HG02759 (cell line): ENCODE data around the gene ASB4.

Experiments
- ATAC-seq: cut with Tn5 transposase; IDR thresholded peaks from one replicate; pipeline ENCODE4 v1.9.1; 2021; ENCODE audit warnings: mild to moderate bottlenecking, moderate library complexity; ENCODE audit not compliant: unreplicated experiment

ASB4 gene

GRCh38 chr7:95525503-95525902 lies 39.8 kb downstream of the ASB4 start:
- ATAC-seq: no peak

DNA sequence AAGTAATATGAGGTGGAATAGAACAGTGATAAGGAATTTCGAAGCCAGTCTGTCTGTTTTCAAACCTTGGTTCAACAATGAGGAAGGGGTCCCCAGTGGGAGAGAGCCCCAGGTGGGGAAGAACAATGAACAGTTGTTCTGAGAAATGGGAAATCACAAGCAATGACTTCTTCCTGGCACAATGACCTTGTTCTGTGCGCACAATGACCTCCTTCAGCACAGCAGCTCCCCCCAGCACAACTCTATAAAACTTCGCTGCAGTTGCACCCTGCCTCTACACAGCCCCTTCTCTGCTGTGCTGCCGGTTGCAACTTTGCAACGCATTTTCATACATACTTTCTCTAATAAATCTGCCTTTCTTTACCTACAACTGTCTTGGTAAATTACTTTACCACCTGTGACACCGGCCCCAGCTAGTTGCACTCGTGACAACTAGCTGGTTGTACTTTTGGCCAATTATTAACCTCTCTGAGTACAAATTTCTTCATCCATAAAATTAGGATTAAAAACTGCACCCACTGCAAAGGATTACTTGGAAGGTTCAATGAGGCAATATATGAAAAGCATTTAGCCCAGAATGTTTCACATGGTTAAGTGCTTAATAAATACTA lies 40.5 kb downstream of the ASB4 start:
- no peak for ATAC-seq

DNA sequence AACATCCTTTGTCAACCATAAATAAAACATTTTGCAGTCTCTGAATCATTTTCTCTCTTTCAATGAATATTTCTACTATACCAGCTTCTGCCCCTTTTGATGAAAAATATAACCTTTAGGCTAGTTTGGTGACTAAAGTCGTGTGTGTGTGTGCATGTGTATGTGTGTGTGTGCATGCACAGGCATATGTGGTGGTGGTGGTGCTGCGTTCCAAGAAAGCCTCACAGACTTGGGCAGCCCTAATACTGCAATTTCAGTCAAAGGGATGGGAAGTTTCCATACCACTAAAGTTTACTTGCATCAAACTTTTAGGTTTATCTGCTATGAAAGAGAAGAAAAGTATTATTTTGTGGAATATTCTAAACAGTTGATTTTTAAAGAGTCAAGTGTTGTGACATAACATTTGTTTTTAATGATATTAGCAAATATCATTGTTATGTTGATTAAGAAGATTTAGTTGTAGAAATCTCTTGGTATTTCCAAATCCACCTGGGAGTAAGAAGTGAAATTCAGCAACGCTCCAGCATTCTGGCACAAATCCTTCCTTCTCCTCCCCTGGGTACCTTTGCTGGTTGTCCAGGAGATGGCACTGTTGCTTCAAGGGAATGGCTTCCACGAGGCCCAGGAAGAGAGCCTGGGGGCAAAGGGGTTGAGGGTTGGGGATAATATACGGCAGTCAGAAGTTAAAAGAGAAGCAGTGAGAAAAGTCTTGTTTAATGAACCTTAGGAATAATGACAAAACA lies 41.5 kb downstream of the ASB4 start:
- peak; percentile 78 for ATAC-seq

GRCh38 chr7:95527776-95528250 lies 42.1 kb downstream of the ASB4 start:
- ATAC-seq: no peak

DNA sequence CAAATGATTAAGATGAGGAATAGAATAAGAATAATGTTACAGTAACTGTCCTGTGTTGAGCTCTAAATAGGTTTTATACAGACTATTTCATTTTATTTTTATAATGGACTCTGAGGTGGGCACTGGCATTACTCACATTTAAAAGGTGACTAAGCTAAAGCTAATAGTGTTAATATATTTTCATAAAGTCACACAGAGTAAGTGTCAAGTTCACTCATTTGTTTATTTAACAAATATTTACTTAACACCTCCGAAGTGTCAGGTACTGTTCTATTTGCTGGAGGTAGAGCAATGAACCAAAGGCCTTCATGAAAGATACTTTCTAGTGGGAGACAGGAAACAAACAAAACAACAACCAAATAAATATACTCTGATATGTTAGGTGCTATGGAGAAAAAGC lies 44.0 kb downstream of the ASB4 start:
- ATAC-seq: no peak

DNA sequence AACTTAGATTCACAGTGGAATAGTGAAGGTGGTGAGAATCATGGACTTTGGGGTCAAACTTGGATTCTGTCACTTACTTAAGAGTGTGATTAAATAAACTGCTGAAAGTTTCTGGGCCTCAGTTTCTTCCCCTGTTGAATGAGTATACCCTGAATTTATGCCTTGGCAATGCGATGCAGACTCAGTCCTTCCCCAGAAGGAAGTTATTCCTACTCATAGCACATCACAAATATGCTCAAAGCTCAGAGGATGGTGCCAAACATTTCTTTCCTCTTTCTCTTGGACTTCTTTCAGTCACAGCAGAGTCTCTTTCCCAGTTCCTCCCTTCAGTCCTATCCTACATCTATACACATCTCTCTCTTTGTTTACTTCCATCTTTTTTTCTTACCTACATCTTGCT lies 45.1 kb downstream of the ASB4 start:
- no peak for ATAC-seq

DNA sequence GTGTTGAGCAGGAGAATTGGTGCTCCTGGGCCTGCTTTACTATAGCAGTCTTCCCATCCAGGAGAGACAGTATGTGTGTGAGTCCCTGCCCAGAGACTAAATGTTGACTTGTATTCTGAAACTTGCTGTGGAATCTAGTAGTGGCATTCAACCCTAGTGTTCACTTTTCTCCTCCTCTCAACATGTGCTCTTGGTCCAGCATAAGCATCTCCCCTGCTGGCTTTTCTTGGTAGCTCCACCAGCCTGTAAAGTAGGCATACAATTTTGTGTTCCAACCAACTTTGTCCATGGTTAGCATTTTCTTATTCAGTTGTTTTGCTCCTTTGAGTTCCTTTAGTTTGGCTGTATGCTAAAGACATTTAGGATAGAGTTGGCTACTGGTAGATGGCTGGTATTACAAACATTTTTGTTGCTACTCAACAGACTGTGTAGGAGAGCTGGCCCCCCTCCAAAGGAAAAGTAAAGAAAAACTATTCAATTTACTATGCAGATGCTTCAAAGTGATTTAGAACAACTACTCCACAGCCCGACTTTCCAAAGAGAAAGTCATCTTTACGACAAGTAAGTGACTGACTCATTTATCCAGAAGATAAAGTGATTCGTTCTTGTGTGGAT lies 46.0 kb downstream of the ASB4 start:
- no peak for ATAC-seq

GRCh38 chr7:95534796-95535195 lies 49.1 kb downstream of the ASB4 start:
- ATAC-seq: no peak

DNA sequence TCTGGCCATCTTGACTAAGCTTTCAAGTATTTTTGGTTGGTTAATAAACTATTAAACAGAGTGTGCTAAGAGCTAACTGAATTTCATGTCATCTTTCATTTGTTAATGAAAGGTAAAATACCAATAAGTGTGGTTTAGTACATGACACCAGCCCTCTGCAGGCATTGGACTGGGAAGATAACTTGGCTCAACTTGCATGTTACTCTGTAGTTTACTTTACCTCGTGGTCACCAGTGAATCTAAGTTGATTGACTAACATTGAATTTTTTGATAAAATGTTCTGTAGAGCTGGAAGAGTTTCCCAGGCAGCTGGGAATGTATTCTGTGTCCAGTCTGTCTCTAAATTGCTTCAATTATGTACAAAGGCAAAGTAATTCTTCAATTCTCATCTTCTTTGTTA lies 49.9 kb downstream of the ASB4 start:
- ATAC-seq: no peak

DNA sequence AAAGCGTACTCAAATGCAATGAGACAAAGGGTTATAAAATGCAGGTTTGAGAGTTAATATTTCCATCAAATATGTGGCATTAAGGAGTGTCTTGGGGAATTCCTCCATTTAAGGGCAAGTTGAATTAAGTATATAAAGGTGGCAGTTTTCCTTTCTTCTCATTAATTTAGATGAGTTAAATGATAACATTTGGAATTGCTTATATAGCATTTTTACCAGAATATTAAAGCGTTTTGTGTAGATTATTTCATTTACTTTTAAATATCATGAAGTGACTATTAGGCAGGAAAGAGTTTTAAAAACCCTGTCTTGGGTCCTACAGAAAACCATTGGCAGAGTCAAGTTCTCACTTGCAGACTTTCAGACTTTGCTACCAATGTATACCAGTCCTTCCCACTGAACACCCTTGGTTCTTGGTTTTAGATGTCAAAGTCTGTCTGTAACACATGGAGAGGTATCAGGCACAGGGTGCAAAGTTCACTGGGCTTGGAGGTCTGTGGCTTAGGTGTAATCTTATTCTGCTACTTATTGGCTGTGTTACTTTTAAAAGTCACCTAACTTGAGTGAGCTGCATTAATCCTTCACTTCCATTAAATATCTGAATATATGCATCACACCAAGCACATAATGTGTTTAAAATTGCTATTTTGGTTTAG lies 51.0 kb downstream of the ASB4 start:
- no peak for ATAC-seq

- ATAC-seq: no peak
Measured at GRCh38 chr7:95537468-95537867, 51.7 kb downstream of the ASB4 start.

DNA sequence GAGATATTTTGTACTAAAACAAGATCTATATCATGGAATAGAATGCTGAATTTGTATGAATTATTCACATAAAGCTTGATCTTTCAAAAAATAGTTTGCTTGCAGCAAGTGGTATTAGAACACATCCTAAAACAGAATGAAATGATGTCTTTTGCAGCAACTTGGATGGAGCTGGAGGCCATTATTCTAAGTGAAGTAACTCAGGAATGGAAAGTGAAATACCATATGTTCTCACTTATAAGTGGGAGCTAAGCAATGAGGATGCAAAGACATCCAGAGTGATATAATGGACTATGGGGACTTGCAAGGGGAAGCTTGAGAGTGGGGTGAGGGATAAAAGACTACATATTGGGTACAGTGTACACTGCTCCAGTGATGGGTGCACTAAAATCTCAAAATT lies 53.7 kb downstream of the ASB4 start:
- no peak for ATAC-seq

DNA sequence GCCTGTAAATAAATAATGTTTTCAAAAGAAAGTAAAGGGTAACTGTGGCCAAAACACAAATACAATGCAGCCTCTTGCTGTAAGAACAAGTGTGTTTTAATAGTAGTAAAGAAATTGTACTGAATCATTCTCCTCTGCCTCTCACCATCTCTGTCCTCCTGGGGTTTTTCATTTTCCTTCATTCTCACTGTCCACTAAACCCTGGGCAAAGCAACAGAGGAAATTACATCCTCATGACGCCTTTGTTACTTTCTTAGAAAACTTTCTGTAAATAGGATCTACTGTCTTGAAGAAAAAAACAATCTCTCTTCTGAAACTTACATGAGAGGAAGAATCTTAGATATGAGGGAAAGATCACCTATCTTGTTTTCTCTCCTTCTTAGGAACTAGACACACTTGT lies 54.6 kb downstream of the ASB4 start:
- no peak for ATAC-seq

GRCh38 chr7:95543312-95543711 lies 57.6 kb downstream of the ASB4 start:
- no peak for ATAC-seq

DNA sequence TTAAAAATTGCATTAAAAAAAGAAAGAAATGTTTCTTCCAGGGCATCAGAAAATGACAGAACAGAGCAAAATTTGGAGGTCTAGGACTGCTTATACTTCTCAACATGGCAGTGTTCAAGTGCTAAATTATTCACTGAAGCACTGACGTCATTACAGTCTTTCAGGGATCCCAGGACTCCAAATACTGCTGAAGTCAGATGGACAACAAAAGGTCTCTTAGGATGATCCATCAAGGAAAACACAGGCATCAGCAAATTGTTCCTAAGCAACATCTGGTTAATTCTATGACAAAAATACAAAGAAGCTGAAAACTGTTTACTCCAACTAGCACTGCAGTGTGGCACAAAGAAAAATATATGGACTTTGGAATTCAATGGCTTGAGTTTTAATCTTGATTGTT lies 58.4 kb downstream of the ASB4 start:
- ATAC-seq: no peak

GRCh38 chr7:95545007-95545615 lies 59.4 kb downstream of the ASB4 start:
- ATAC-seq: peak; percentile 47

DNA sequence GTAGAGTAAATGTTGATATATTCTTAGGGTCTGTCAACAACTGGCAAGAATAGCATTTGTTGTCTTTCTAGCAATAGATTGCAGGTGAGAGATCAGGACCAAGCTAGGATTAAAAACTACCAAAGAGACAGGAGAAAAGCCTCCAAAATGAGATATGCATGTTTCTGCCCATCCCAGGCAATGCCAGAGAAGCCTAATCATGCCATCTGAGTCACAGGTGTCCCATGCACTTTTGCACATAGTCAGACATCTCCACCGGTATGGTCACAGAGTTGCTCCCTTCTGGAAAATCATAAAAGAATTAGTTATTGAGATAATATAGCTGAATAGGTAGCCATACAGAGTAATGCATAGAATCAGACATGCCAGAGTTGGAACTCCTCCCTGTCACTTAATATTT lies 59.9 kb downstream of the ASB4 start:
- no peak for ATAC-seq

GRCh38 chr7:95546647-95547046 lies 60.9 kb downstream of the ASB4 start:
- no peak for ATAC-seq

GRCh38 chr7:95547361-95548348 lies 61.9 kb downstream of the ASB4 start:
- ATAC-seq: no peak
